Gastrocnemius medialis (tissue), 4 donors: ENCODE results near the gene FHL3.

Source experiments
- CTCF ChIP-seq, 5 experiments: fragments of 450-650 bp in 3 of 5; fragments of 200-600 bp in 2 of 5; sonication (generic) in 2 of 5; IDR thresholded peaks in 4 of 5; conservative IDR thresholded peaks in 1 of 5; 1 replicate in 4 of 5; 2 replicates in 1 of 5; pipeline ENCODE4 v1.5.1; 2016 to 2019; ENCODE audit warnings: antibody characterized with exemption in 5 of 5, mild to moderate bottlenecking in 3 of 5, moderate library complexity in 3 of 5
- POLR2A ChIP-seq, 2 donors: fragments of 450-650 bp; IDR thresholded peaks; one replicate each; pipeline ENCODE4 v1.6.1; 2017; ENCODE audit warnings: antibody characterized with exemption in 2 of 2, mild to moderate bottlenecking in 2 of 2, moderate library complexity in 2 of 2

GRCh38 chr1:37949524-37950152 is 55.7 kb downstream of the FHL3 start:
- TF ChIP-seq POLR2A (IDR thresholded peaks at IDR 0.05), result no peak
- no peak for TF ChIP-seq CTCF (IDR thresholded peaks at IDR 0.05 in 4 of 5, conservative IDR thresholded peaks at IDR 0.05 in 1 of 5)
